NT2/D1 (cell line): ENCODE measurements around the gene TMEM63B.

Source experiments
- SUZ12 ChIP-seq: IDR thresholded peaks from 2 replicates; pipeline ENCODE4 v1.6.1; 2011; ENCODE audit not compliant: insufficient read length, insufficient read depth; ENCODE audit errors: extremely low read depth
- YY1 ChIP-seq: IDR thresholded peaks from 2 replicates; pipeline ENCODE4 v1.6.1; 2011; ENCODE audit not compliant: insufficient read length, insufficient read depth
- ZNF274 ChIP-seq: IDR thresholded peaks from 2 replicates; pipeline ENCODE4 v1.6.1; 2011; ENCODE audit warnings: mild to moderate bottlenecking, low read depth, low read length

GRCh38 chr6:44133981-44134711 is 6.8 kb downstream of the TMEM63B start:
- TF ChIP-seq ZNF274 (no peak), SUZ12 (no peak), YY1 (no peak)
